ENCODE results near the gene ST3GAL4. TPM values are rescaled to one million over a fixed set of nuclear protein-coding genes. Genes with fewer than 3 reads are reported as not detected.
A peak's percentile ranks its signal among the peaks of the same experiment; 100 is the strongest.

Gene ST3GAL4
- total RNA-seq, 4 donors from 2014 or later, result 40.0 to 52.4 (median 40.5) TPM

DNA sequence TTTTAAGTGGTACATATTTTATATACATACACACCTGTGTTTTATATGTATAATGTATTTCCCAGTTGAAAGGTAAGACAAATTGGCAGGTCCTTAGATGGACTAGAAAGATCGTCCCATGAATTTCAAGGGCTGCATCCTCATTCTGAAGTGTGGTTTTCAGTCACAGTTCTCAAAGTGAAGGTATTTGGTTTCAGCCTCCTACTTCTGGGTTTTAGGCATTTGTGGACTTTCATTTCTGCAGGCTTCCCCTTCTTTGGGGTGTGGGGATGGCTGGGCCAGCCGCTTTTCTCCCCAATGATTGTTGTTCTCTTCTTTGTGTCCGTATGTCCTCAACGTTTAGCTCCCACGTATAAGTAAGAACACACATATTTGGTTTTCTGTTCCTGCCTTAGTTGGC is 41.7 kb upstream of the ST3GAL4 start:
- peaks cover 0 to 26% (median 10%) of the 10 kb centered on the region in 4 donors for H3K36me3 ChIP-seq
- WGBS, result 89% methylated on average over 5 of the region's 5 CpGs
- H3K27me3 ChIP-seq, result no peaks in the 10 kb centered on the region
- peaks cover 26 to 32% (median 31%) of the 10 kb centered on the region in 4 donors for H3K4me1 ChIP-seq
- intact Hi-C loops (cut with DNase I), result loop anchor here (5.0 to 10.0 kb wide), 3 partner anchors 43 to 681 kb away; partner anchors contain the start of gene ST3GAL4
- no peak overlapping the region for H3K27ac ChIP-seq (replicated peaks in 1 of 4)
- DNase-seq (ENCODE audit: extremely low spot score), result no peak
- H3K9me3 ChIP-seq, result no peaks in the 10 kb centered on the region
- no peak overlapping the region for H3K4me3 ChIP-seq
- TF ChIP-seq, protein P1, sequence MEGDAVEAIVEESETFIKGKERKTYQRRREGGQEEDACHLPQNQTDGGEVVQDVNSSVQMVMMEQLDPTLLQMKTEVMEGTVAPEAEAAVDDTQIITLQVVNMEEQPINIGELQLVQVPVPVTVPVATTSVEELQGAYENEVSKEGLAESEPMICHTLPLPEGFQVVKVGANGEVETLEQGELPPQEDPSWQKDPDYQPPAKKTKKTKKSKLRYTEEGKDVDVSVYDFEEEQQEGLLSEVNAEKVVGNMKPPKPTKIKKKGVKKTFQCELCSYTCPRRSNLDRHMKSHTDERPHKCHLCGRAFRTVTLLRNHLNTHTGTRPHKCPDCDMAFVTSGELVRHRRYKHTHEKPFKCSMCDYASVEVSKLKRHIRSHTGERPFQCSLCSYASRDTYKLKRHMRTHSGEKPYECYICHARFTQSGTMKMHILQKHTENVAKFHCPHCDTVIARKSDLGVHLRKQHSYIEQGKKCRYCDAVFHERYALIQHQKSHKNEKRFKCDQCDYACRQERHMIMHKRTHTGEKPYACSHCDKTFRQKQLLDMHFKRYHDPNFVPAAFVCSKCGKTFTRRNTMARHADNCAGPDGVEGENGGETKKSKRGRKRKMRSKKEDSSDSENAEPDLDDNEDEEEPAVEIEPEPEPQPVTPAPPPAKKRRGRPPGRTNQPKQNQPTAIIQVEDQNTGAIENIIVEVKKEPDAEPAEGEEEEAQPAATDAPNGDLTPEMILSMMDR (IDR thresholded peaks at IDR 0.05), result no peak
- TF ChIP-seq EP300 (IDR thresholded peaks at IDR 0.05) (no peak), POLR2A (IDR thresholded peaks at IDR 0.05; ENCODE audit: low read depth) (no peak)

DNA sequence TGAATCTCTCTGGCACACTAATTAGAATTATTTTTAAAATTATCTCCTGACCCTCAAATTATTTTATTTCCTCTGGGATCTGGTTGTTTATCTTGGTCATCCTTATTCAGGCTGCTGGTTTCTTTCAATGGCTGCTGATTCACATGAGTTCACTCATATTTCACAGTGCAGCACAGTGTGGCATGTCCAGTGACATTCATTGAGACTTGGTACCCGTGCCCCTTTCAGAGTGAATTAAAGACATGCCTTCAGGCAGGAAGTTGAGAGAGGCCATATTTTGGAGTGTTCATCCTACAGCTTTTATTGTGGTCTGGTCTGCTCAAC is 38.1 kb upstream of the ST3GAL4 start:
- Histone ChIP-seq H3K27me3 (no peaks in the 10 kb centered on the region), H3K9me3 (no peaks in the 10 kb centered on the region), H3K4me3 (peak overlapping the region in 3 of 4 donors; percentile 27 to 38 (median 37)), H3K36me3 (peaks cover 0 to 12% (median 3%) of the 10 kb centered on the region in 4 donors), H3K27ac (replicated peaks in 1 of 4) (peak overlapping the region; percentile 82 to 85 (median 84)), H3K4me1 (peaks cover 25 to 28% (median 27%) of the 10 kb centered on the region in 4 donors)
- TF ChIP-seq EP300 (IDR thresholded peaks at IDR 0.05) (no peak), POLR2AphosphoS5 (IDR thresholded peaks at IDR 0.05) (no peak), POLR2A (IDR thresholded peaks at IDR 0.05; ENCODE audit: low read depth) (no peak)
- TF ChIP-seq, protein P1 (IDR thresholded peaks at IDR 0.05), result no peak
- intact Hi-C loops (cut with DNase I), result loop anchor here (1.0 to 10.0 kb wide), 2 partner anchors 14 to 677 kb away; no protein-coding TSS in a partner anchor
- DNase-seq (ENCODE audit: extremely low spot score), result no peak
- 55% methylated on average over 1 of the region's 1 CpG for WGBS

DNA sequence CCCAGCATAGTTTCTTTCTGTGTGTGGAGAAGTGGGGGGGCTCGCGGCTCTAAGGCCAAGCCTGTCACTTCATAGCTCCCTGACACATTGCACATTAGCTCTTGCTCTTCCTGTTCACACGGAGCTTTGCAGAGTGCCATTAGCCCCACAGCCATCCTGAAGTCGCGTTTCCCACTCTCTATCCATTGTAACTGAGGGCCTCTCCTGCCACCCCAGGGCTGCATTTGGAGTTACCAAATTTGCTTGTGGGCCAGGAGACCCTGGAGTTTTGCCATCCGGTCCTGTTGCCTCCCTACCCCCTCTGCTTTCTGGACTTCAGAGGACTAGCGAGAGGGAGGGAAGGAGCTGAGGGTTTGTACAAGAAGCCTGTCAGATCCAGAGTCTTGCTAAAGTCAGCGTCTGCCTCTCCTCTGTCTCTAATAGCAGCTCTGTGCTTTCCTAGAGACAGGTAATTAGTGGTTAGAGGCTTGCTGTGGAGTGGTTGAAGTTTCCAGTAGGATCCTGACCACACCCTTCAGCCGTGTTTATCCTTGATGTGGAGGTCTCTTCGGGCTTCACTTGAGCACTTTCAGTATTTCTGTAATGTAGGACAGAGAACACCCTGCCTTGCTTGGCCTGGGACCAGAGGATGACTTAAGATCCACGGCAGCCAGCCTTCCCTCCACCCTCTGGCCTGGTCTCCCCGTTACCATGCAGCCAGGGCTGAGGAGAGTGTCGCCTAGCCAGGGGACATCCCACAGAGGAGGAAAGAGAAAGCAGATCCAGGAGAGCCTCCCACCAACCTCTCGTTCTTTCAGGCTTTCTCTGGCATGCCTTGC is 37.5 kb upstream of the ST3GAL4 start:
- peak; percentile 96 for DNase-seq (ENCODE audit: extremely low spot score)
- Histone ChIP-seq H3K27me3 (no peaks in the 10 kb centered on the region), H3K9me3 (no peaks in the 10 kb centered on the region), H3K4me3 (peak overlapping the region; percentile 27 to 44 (median 38)), H3K36me3 (peaks cover 0 to 9% (median under 1%) of the 10 kb centered on the region in 4 donors), H3K4me1 (peaks cover 25 to 28% (median 27%) of the 10 kb centered on the region in 4 donors), H3K27ac (replicated peaks in 1 of 4) (peak overlapping the region; percentile 82 to 85 (median 84))
- intact Hi-C loops (cut with DNase I), result loop anchor here (1.0 to 10.0 kb wide), 2 partner anchors 15 to 677 kb away; no protein-coding TSS in a partner anchor
- peak; percentile 12 to 57 for TF ChIP-seq POLR2AphosphoS5 (IDR thresholded peaks at IDR 0.05)
- no peak for TF ChIP-seq EP300 (IDR thresholded peaks at IDR 0.05)
- whole genome bisulfite sequencing, result 38% methylated on average over 13 of the region's 14 CpGs

DNA sequence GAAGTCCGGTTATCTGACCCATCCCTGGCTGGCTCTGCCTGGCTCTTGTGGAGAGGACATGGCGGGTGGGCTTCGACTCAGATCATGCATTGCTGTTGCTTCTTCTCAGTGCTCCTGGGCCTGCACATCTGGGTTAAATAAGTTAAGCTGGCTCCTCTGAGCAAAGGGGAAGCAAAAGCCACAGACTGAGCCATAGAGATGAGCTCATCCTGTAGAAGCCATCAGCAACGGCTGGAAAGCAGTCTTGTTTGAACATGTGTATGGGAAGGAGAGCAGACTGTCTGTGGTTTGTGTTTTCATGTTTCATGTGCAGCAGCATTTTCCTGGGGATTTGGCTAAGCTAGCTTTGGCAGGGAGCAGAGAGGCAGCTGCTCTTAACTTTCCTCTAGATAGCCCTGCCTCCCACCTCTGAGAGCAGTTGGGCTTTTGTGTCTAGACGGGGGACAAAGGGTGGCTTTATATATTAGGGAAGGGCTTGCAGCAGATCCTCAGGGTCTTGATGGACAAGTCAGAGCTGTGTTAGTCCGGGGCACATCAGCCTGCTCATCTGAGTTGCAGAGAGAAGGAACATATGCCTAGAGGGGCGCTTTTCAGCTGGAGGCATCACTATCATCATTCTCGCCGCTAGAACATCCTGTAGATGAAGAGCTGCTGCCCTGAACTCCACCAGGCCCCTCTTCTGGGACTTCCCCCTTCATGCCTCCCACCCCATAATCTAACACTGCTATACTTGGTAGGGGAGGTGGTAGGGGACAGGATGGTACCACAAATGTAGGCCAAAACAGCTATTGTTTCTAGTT is 36.7 kb upstream of the ST3GAL4 start:
- intact Hi-C loops (cut with DNase I), result loop anchor here (10.0 kb wide), 1 partner anchor 676 kb away; no protein-coding TSS in a partner anchor
- TF ChIP-seq, protein P1 (IDR thresholded peaks at IDR 0.05), result no peak
- TF ChIP-seq EP300 (IDR thresholded peaks at IDR 0.05), result no peak
- peak in 1 of 2 donors; percentile 18 for TF ChIP-seq POLR2AphosphoS5 (IDR thresholded peaks at IDR 0.05)
- Histone ChIP-seq H3K27me3 (no peaks in the 10 kb centered on the region), H3K36me3 (peaks cover 0 to 6% (median 0%) of the 10 kb centered on the region in 4 donors), H3K4me1 (peaks cover 25 to 28% (median 27%) of the 10 kb centered on the region in 4 donors), H3K9me3 (no peaks in the 10 kb centered on the region), H3K4me3 (peak overlapping the region; percentile 27 to 44 (median 38)), H3K27ac (replicated peaks in 1 of 4) (peak overlapping the region; percentile 82 to 85 (median 84))
- WGBS, result 41% methylated on average over 7 of the region's 9 CpGs
- DNase-seq (ENCODE audit: extremely low spot score), result no peak

DNA sequence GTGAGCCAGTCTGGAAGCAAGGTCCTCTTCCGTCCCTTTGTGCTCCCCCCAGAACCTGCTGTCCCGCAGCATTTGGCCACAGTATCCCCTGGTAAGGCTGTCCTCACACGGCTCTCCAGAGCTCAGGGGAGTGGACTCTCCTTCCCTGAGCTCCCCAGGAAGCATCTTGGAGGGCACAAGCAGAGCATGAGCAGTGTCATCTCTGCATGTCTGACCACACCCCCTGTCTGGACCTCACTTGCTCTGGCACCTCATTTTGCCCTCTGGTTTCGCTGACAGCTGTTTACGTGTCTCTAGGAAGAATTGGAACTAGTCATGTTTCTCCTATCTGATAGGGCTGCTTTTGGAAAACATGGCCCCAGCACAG is 36.1 kb upstream of the ST3GAL4 start:
- TF ChIP-seq POLR2A (IDR thresholded peaks at IDR 0.05; ENCODE audit: low read depth) (no peak), POLR2AphosphoS5 (IDR thresholded peaks at IDR 0.05) (no peak), EP300 (IDR thresholded peaks at IDR 0.05) (no peak)
- TF ChIP-seq, protein P1 (IDR thresholded peaks at IDR 0.05), result no peak
- H3K27me3 ChIP-seq, result no peaks in the 10 kb centered on the region
- peak overlapping the region; percentile 82 to 85 (median 84) for H3K27ac ChIP-seq (replicated peaks in 1 of 4)
- intact Hi-C loops (cut with DNase I), result loop anchor here (10.0 kb wide), 1 partner anchor 675 kb away; no protein-coding TSS in a partner anchor
- H3K9me3 ChIP-seq, result no peaks in the 10 kb centered on the region
- H3K4me1 ChIP-seq, result peaks cover 25 to 28% (median 27%) of the 10 kb centered on the region in 4 donors
- H3K36me3 ChIP-seq, result no peaks in the 10 kb centered on the region
- 79% methylated on average over 2 of the region's 5 CpGs for WGBS
- H3K4me3 ChIP-seq, result no peak overlapping the region
- no peak for DNase-seq (ENCODE audit: extremely low spot score)
